ENCODE data around the gene RGS6.

RGS6 gene

DNA sequence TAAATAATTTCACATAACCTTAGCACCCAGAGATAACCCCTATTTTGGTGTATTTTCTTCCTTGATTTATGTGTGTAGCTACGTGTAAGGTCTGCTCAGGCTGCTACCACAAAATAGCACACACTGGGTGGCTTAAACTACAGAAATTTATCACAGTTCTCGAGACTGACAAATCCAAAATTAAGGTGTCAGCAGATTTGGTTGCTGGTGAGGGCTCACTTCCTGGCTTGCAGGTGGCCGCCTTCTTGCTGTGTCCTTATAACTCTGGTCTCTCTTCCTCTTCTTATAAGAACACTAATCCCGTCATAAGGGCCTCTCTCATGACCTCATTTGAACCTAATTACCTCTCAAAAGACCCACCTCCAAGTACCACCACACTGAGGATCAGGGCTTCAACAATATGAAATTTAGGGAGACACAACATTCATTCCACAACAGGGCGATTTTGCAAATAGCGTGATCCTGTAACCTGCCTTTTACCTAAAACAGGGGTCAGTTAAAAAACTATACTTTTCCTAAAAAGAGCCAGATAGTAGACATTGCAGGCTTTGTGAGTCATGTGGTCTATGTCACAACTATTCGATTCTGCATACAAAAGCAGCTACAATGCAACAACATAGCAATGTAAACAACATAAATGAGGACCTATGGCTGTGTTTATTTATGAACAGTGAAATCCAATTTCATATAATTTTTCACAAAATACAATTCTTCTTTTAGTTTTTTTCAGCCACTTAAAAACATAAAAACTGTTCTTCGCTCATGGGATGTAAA is 589.9 kb downstream of the RGS6 start:
- no peak for DNase-seq (ENCODE audit: low read depth in 2 of 2, low spot score in 1 of 2)

DNA sequence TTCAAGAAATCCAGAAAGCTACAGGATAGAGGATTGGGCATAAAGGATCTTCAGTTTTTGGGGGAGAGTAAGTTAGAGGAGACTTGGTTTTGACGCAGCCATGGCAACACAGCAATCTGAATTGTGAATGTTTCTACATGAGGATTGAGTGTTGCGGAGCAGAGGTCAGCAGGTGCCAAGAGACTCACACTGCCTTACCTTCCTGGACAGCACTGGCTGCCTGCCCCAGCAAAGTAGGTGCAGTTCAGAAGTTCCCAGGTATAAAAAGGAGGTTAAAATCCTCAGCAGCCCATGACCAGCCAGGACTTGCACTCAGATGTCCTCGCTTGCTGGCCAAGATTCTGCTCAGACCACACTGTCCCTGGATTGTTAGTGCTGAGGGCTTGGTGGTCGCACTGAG is 590.6 kb downstream of the RGS6 start:
- DNase-seq (ENCODE audit: low read depth in 2 of 2, low spot score in 1 of 2) = no peak

DNA sequence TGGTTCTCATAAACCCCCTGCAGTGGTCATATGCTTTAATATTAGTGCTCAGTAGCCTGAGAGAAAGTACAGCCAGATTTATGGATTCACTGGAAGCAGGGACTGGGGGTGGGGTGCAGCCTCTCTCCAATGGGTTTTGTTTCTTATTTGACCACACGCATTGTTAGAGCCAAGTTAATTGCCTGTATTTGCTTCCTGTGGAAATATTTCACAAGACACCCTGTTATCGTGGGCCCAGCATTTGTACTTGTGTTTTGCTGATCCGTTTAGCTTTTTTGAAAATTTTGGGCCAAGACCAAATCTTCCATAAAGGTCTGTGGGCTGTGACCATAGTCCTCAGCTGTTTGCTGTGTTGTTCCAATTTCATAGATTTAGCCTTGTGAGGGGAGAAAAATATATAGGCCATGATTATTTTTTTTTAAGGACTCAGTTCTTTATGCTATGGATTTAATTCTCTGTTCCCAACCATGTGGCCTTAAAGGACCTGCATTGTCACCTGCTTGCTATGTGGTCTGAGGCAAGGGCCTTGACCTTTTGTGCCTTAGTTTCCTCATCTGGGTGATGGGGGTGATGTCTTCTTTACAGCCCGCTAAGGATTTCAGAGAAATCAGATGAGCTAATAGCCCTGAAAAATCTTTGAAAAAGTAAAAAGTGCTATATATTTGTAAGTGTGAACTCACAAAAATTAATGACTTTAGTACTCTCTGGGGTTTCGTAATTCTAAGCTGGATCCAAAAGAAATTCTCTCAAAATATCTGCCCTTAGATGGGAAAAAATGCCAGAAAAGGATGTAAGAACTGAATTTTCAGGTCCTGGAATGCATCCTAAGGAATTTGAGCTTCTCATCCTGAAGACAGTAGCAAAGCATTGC is 591.4 kb downstream of the RGS6 start:
- DNase-seq (ENCODE audit: low read depth in 2 of 2, low spot score in 1 of 2) = no peak

DNA sequence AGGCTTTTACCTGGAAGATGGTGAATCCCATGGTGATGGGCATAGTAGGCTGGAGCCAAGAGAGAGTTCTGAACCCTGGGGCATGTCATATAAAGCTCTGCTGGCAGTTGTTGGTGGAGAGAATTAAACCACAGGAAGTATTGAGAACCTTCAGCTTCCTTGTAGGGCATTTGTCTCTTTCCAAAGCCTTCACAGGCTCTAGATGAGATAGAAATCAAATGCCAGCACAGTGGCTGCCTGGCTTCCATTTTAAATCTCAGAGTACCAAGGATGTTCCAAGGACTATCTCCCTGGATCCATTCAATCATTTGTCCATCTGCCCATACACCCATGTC is 592.0 kb downstream of the RGS6 start:
- DNase-seq (ENCODE audit: low read depth in 2 of 2, low spot score in 1 of 2) = no peak

DNA sequence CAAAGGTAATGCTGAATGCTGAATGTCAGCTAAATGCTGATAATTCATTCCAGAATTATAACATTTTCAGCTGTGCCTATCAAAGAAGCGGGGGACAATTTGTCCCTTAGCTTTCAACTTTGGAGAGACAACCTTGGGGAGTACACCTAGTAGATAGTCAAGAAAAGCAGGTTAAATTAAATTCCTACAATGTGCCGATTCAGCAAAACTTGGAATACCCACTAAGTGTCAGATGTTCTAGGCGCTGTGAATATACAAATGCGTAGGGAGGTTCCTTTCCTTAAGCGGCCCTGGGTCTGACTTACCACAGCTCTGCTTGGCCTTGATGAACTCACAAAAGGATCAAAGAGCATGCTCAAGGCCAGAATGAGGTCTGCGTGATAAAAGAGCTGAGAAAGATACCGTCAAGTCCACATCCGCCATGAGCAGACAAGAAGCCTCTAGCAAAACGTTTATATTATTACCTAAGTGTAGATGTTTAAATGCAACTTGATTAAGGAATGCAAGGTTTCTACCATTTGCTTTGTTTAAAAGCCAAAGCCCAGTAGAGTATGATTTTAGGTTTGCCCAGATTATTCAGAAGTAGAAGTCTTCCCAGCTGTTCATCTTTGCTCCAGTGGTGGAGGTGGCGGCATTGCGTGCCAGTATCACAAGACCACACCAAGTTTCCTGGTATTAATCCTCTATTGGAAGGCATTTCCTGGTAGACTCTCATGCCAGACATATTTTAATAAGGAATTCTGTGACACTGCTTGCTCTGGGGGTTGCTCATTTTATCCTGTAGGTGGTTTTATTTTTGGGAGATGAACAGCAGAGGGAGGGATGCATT is 593.1 kb downstream of the RGS6 start:
- no peak for DNase-seq (ENCODE audit: low read depth in 2 of 2, low spot score in 1 of 2)

DNA sequence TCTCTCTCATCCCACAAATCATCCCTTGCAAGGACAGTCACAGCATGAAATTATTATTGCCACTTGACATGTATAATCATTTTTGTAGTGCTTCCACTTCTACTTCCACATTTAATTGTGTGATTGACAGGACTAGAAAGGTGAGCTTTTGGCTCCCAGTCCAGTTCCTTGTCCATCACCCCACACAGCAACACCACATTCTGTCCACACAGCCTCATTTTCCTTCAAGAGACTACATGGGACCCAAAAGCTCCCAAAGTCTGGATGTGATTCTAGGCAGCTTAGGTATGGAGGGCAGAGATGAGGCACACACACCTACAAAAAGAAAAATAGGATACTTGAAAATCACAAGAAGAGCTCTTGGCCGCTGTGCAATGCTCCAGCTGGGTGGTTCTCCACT is 595.4 kb downstream of the RGS6 start:
- DNase-seq (ENCODE audit: low read depth in 2 of 2, low spot score in 1 of 2) = no peak

DNA sequence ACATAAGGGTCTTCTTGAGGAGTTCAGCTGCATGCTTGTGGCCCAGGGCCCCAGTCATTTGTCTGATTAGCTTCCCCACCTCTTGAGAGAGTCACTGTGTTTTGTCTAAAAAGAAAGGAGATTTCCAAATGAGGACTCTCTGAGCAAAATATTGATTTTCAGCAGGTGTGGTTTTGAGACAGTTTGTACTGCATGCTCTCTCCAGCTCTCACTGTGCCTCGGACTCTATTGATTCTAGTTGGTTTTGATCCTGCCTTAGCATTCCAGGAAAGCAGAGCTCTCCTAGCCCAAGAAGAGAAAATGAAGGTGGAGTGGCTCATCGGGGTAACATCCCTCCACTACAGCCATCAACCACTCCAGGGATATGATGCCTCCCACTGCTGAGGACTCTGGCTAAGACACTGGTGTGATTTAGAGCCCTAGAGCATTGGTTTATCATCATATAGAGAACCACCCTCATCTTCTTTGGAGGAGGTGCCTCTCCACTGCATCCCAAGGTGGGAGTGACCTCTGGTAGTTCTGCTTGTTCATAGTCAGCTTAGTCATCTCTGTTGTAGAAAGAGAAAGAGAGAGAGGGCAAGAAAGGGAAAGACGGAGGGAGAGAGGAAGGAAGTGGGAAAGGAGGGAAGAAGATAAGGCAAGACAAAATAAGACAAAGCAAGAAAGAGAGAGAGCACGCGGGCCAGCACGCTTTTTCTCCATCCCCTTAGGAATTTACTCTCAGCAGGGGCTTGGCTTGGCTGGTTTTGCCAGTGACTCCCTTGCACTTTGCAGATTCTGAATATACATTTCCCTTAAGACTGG is 596.0 kb downstream of the RGS6 start:
- DNase-seq (ENCODE audit: low read depth in 2 of 2, low spot score in 1 of 2) = no peak

DNA sequence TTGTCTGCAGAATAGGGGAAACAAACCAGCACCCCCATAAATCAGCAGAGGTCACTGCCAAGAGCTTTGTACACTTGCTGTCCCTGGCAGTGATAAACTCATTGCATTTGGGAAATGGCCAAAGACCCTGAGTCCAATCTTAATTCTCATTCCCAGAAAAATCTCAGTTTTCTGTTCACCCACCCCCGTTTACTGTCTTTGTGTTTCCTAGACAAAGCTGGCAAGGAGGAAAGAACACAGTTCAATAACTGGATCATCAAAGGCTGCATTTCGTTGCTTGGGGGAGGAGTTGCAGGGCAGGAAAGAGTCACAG is 596.6 kb downstream of the RGS6 start:
- no peak for DNase-seq (ENCODE audit: low read depth in 2 of 2, low spot score in 1 of 2)

DNA sequence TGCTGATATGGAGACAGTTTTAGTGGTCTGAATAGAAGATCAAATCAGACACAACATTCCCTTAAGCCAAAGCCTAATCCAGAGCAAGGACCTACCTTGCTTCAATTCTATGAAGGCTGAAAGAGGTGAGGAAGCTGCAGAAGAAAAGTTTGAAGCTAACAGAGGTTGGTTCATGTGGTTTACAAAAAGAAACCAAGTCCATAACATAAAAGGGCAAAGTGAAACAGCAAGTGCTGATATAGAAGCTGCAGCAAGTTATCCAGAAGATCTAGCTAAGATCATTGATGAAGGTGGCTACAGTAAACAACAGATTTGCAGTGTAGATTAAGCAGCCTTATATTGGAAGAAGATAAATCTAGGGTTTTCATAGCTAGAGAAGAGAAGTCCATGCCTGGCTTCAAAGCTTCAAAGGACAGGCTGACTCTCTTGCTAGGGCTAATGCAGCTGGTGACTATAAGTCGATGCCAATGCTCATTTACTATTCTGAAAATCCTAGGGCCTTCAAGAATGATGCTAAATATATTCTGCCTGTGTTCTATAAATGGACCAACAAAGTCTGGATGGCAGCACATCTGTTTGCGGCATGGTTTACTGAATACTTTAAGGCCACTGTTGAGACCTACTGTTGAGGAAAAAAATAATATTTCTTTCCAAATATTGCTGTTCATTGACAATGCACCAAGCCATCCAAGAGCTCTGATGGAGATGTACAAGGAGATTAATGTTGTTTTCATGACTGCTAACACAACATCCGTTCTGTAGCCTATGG is 600.6 kb downstream of the RGS6 start:
- no peak for DNase-seq (ENCODE audit: low read depth in 2 of 2, low spot score in 1 of 2)

DNA sequence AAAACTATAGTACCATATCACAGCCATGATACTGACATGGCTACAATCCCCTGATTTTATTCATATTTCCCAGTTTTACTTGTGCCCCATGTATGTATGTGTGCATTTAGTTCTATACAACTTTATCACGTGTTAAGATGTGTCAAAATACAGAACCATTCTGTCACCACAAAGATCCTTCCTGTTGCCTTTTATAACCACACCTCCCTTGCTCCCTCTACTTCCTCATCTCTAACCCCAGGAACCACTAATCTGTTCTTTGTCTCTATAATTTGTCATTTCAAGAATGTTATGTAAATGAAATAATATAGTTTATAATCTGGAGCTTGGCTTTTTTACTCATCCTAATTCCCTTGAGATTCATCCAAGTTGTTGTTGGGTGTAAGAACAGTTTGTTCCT is 603.3 kb downstream of the RGS6 start:
- no peak for DNase-seq (ENCODE audit: low read depth in 2 of 2, low spot score in 1 of 2)

DNA sequence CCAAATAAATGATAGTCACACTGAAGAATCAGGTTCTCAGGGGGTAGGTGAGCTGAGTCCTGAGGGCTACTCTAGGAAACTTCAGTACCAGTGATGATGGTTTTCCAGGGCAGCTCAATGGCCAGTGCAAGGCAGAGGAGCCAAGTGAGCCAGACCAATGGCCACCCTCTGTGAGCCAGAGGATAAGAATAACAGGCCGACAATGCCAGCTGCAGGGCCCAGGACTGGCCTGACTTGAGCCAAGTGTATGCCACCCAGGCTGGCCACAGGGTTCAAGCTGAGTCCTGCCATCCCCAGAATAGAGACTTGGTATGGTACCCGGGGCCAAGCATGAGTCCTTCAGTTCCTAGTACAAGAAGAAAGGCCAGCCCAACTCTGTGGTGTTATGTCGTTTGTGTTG is 606.2 kb downstream of the RGS6 start:
- no peak for DNase-seq (ENCODE audit: low read depth in 2 of 2, low spot score in 1 of 2)

DNA sequence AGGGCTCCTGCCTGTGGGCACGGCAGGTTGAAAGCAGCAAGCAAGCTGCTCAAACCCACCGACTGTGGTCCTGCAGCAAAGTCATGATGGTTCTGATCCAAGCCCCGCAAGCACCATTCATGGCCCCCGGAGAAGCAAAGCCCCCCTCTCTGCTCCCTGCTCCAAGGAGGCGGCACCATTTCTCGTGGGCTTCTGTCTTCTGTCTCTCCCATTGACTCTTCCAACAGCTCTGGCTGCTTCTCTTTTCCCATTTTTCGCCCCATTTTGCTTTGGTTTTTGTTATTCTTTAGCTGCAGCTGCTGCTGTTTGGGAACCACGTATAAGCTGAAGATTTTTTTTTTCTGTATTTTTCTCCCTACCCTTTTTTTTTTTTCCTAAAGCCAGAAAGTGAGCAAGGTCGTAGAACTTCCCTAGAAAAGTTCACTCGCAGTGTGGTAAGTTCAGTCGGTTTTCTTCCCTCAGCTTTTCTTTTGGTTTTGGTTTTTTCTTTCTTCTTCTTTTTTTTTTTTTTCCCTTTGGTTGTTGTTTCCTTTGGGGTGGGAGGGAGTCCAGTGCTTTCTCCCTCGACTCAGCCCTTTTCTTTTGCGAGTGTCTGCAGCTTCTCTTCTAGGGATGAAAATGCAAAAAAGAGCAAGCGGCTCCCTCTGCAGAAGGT is 607.6 kb downstream of the RGS6 start:
- no peak for DNase-seq (ENCODE audit: low read depth in 2 of 2, low spot score in 1 of 2)

DNA sequence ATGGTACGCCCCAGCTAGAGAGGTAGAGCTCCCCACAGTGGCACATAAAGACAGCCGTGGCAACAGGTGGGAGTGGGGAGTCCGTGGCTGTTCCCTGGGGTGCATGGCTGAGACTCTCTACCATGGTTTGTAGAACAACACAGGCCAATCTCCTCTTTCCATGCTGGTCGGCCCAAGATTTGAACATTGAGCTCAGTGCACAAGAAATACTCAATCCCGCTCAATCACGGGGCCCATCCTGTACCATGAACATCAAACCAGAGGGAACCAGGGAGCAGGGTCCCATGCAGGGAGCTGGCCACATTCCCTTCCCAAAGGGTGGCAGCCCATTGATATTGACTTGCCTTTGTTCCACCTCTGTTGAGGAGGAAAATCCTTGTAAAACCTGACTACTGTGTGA is 608.6 kb downstream of the RGS6 start:
- no peak for DNase-seq (ENCODE audit: low read depth in 2 of 2, low spot score in 1 of 2)

DNA sequence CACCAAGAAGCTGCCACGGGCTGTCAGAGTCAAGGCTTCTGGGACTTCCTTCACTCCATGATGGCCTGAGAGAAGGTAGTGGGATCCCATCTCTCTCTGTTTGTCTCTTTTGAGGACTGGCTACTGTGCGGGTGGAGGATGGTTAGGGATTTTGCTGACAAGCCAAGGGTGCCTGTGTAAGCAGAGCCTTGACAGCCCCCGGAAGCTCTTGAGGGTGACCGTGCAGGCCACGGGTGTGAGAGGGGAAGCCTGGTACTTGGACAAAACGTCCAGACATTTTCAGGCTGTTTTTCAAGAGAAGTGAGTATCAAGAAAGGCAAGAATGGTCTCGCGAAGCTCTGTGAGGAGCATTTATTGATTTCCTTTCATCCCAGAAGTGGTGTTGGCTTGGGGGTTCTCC is 609.3 kb downstream of the RGS6 start:
- DNase-seq (ENCODE audit: low read depth in 2 of 2, low spot score in 1 of 2) = no peak

DNA sequence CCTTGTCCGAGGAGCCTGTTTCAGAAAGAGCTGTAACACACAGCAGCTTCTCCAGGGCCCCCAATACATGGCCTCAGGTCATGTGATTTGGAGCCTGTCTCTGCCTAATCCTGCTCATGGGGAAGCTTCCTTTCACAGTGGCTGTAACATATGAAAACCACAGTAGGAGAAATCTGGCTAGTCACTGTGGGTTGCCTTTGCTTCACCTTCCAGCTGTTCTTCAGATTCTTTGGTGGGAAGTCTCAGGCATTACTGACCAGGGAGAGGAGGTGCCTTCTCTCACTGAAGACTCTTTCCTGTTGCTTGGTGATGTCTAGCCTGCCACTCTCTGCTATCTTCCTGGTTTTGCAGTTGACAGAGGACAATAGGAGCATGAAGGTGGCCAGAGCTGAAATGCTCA is 611.1 kb downstream of the RGS6 start:
- DNase-seq (ENCODE audit: low read depth in 2 of 2, low spot score in 1 of 2) = no peak

DNA sequence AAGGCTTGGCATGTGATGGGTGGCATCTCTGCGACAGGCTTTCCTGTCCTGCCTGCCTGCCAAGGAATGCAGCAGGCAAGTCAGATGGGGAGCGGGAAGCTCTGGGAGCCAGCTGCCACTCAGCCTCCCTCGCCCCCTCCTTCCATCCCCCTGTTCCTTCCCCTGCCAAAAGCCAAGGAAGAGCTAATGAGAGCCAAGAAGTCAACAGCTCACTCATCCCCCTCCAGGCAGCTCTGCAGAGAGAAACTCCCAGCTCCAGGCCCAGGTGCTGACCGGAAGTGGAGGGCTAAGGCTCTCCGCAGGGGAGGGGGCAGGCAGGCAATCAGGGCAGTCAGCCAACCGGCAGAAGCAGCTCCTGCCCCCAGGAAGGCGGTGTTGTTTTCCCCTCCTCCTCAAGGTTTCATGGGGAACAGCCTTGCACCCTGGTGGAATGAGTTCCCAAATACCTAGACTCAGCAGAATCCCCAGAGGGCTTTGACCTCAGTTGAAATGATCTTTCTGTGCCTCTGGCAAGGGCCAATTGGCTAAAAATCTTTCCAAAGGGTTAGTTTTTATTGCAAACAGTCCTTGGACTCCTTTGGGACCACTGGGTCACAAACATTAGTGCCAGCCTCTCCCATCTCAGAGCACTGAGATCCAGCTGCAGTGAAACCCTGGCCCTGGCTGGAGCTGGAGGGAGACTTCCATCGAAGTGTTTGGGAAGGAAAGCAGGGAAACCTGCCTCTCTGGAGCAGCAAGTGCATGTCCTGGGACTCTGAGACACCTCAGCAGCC is 612.6 kb downstream of the RGS6 start:
- DNase-seq (ENCODE audit: low read depth in 2 of 2, low spot score in 1 of 2) = no peak

DNA sequence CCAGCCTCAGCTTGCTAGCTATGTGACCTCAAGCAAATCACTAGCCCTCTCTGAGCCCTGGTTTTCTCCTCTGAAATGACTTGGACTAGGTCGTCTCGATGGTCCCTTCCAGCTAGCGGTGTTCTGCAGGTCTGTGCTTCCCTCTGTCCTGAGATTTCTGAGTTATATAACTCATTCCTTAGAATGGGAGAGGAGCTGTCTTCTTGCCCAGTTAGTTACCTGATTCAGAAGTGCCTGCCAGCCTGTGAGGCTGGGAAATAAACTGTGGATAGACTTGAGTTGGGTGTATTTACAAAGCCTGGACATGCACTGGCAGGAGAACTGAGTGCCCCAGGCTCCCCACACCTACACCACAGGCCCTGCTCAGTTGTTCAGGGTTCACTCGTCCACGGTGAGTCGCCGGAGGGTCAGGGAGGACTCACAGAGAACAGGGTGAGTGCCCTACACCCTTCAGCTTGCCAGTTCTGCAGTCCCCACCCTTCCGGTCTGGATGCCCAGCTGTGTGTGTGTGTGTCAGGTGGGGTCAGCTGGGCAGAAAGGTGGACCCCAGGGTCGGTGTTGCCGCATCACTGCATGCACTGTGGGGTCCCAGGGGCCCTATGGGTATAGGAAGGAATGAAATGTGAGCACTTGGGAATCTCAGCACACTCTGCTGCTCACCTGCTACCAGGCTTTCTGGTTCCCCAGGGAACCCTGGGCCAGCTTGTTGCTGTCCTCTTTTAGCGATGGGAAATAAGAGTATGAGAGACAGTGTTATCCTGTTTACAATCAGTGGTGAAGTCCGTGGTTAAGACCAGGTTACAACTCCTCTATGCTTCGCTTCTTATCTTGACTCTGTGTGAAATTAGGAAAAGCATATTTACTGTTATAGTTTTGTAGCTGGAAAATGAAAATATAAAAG is 613.4 kb downstream of the RGS6 start:
- DNase-seq (ENCODE audit: low read depth in 2 of 2, low spot score in 1 of 2) = no peak

DNA sequence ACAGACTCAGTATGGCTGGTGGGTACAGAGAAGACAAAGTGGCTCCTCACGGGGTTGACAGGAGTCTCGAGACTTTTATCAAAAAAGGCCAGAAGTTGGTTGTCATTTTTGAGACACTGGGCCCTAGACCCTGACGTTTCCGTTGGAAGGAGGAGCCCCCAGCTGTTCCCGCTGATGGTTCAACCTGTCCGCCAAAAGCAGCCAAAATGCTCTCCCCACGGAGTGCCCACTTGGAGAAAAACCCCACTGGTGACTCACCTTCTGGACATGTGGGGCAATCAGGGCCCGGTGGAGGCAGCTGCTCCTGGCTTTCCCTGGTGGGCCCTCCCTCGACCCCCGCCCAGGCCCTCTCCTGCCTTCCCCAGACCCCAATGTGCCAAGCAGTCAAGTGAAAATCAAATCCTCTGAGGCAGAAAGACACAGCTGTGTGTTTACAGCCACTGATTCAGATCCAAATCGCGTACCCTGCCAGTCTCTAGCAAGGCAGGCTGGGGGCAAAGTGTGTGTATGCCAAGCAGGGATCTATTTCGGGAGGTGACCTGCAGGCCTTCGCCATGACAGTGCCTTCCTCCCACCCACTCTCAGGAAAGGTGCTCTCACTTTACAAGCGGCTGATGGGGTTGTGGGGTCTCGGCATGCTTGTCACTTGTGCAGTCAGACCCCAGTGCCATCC is 614.3 kb downstream of the RGS6 start:
- DNase-seq (ENCODE audit: low read depth in 2 of 2, low spot score in 1 of 2) = no peak
